Gastrocnemius medialis (tissue), 4 donors: ENCODE data around the gene PGAP1.

Experiments used
- POLR2A ChIP-seq, 2 donors: fragments of 450-650 bp; IDR thresholded peaks; one replicate each; pipeline ENCODE4 v1.6.1; 2017; ENCODE audit warnings: antibody characterized with exemption in 2 of 2, mild to moderate bottlenecking in 2 of 2, moderate library complexity in 2 of 2
- TF ChIP-seq, protein P1 (sequence below), 5 experiments: fragments of 450-650 bp in 3 of 5; fragments of 200-600 bp in 2 of 5; sonication (generic) in 2 of 5; IDR thresholded peaks in 4 of 5; conservative IDR thresholded peaks in 1 of 5; 1 replicate in 4 of 5; 2 replicates in 1 of 5; pipeline ENCODE4 v1.5.1; 2016 to 2019; ENCODE audit warnings: antibody characterized with exemption in 5 of 5, mild to moderate bottlenecking in 3 of 5, moderate library complexity in 3 of 5

- TF ChIP-seq, protein P1, sequence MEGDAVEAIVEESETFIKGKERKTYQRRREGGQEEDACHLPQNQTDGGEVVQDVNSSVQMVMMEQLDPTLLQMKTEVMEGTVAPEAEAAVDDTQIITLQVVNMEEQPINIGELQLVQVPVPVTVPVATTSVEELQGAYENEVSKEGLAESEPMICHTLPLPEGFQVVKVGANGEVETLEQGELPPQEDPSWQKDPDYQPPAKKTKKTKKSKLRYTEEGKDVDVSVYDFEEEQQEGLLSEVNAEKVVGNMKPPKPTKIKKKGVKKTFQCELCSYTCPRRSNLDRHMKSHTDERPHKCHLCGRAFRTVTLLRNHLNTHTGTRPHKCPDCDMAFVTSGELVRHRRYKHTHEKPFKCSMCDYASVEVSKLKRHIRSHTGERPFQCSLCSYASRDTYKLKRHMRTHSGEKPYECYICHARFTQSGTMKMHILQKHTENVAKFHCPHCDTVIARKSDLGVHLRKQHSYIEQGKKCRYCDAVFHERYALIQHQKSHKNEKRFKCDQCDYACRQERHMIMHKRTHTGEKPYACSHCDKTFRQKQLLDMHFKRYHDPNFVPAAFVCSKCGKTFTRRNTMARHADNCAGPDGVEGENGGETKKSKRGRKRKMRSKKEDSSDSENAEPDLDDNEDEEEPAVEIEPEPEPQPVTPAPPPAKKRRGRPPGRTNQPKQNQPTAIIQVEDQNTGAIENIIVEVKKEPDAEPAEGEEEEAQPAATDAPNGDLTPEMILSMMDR (IDR thresholded peaks at IDR 0.05 in 4 of 5, conservative IDR thresholded peaks at IDR 0.05 in 1 of 5), result no peak
- no peak for TF ChIP-seq POLR2A (IDR thresholded peaks at IDR 0.05)
These were observed 28.5 kb upstream of the PGAP1 start for GRCh38 chr2:196955036-196955435.
